Left ventricle myocardium inferior (tissue), 1 donor: ENCODE results near the gene HLTF. TPM values are rescaled to one million over a fixed set of nuclear protein-coding genes. Genes with fewer than 3 reads are reported as not detected.
"Not testable (repeated sequence)": the region's sequence is repeated elsewhere in the genome, so short reads cannot be mapped to it uniquely, and the experiment has no call there.

Source experiments
- DNase-seq: peaks from one replicate; pipeline ENCODE4 v3.0.0-alpha.2; 2020
- H3K27ac ChIP-seq: fragments of 200-600 bp; replicated peaks from 2 replicates; pipeline ENCODE4 v1.8.0; 2021
- H3K27me3 ChIP-seq: fragments of 200-600 bp; 2 replicates; pipeline ENCODE4 v1.8.0; 2021; ENCODE audit warnings: low read depth
- H3K36me3 ChIP-seq: fragments of 200-600 bp; 2 replicates; pipeline ENCODE4 v1.8.0; 2021
- H3K4me1 ChIP-seq: fragments of 200-600 bp; 2 replicates; pipeline ENCODE4 v1.8.0; 2021
- H3K4me3 ChIP-seq: fragments of 200-600 bp; 2 replicates; pipeline ENCODE4 v1.8.0; 2021; ENCODE audit warnings: mild to moderate bottlenecking, moderate library complexity
- H3K9me3 ChIP-seq: fragments of 200-600 bp; replicated peaks from 2 replicates; pipeline ENCODE4 v1.8.0; 2021
- intact Hi-C: fragments of 100-400 bp; cut with micrococcal nuclease; formaldehyde crosslinking; loops from one replicate; pipeline ENCODE4 v1.11.0; 2022
- total RNA-seq: library from RNA; stranded (reverse); fragmentation: NEBNext Ultra II Directional; extraction: Animal tissue kit (Norgen Biotek cat#: 25700); gene quantifications from one replicate; pipeline ENCODE4 v1.2.1, GENCODE V29; 2021
- TF ChIP-seq, protein P1 (sequence below): fragments of 200-600 bp; IDR thresholded peaks from 2 replicates; pipeline ENCODE4 v1.8.0; 2021; ENCODE audit warnings: antibody characterized with exemption, mild to moderate bottlenecking, borderline replicate concordance
- donor health status: DM: no; HTN: yes; CAD: no; lungs with severe emphysema.

The HLTF gene
- total RNA-seq, 1 donor from 2014 or later = 27.4 TPM

DNA sequence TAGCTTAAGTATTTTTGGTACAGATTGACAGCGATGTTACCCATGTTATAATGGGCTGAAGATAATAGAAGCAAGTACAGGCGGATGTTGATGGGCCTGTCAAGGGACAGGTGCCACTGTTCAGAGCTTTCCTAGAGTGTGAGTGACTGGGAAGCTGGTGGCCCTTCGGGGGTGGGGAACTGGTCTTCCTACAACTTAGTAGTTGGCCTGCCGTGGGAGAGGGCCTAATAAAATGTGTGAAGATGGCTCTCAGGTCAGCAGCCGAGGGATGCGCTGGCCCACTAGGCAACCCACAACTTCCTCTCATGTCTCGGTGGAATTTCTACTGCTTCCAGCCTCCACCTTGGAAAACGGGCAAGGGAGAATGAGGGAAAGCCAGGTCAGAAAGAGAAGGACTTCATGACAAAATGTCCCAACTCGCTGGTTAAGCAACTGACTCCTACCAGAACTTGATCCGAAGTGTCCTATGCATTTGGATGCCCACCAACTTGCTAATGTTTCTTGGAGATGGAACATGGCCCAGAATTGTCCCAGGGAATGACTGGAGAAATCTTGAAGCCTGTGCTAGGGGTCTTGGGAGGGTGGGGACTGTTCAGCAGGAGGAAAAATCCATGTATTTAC, 93.6 kb downstream of the HLTF start:
- Histone ChIP-seq H3K4me1 (peaks cover 57% of the 10 kb centered on the region), H3K9me3 (no peaks in the 10 kb centered on the region), H3K4me3 (peak overlapping the region; percentile 80), H3K36me3 (peaks cover 39% of the 10 kb centered on the region), H3K27ac (peak overlapping the region; percentile 94), H3K27me3 (no peaks in the 10 kb centered on the region)
- no peak for DNase-seq
- intact Hi-C loops = no loop called here
- TF ChIP-seq, protein P1, sequence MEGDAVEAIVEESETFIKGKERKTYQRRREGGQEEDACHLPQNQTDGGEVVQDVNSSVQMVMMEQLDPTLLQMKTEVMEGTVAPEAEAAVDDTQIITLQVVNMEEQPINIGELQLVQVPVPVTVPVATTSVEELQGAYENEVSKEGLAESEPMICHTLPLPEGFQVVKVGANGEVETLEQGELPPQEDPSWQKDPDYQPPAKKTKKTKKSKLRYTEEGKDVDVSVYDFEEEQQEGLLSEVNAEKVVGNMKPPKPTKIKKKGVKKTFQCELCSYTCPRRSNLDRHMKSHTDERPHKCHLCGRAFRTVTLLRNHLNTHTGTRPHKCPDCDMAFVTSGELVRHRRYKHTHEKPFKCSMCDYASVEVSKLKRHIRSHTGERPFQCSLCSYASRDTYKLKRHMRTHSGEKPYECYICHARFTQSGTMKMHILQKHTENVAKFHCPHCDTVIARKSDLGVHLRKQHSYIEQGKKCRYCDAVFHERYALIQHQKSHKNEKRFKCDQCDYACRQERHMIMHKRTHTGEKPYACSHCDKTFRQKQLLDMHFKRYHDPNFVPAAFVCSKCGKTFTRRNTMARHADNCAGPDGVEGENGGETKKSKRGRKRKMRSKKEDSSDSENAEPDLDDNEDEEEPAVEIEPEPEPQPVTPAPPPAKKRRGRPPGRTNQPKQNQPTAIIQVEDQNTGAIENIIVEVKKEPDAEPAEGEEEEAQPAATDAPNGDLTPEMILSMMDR = no peak

DNA sequence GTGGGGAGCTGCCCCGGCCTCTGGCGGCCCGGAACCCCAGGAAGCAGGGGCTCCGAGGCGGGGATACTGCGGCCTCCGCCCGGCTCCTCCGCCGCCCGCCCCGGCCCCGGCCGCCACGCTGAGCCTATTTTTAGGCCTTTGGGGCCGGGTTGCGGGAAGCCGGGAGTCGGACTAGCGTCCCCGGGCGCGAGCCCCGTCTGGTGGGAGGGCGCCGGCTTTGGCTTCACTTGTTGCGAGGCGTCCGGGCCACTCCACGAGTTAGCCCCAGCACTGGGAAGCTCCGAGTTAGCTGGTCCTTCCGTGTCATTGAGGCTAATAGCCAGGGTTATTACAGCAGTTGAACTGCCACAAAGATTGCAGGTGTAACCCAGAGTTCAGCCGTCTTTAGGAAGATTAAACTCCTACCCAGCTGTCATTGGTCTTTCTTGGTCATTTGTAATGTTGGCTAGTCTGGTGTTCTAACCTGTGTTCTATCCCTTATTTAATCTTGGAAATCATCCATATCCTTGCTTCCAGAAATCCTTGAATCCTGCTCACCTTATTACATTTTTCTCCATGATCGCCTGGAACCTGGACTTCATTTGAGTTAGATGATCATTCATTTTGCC, 94.2 kb downstream of the HLTF start:
- Histone ChIP-seq H3K27ac (peak overlapping the region; percentile 94), H3K27me3 (no peaks in the 10 kb centered on the region), H3K4me3 (peak overlapping the region; percentile 80), H3K36me3 (peaks cover 33% of the 10 kb centered on the region), H3K4me1 (peaks cover 51% of the 10 kb centered on the region), H3K9me3 (no peaks in the 10 kb centered on the region)
- DNase-seq = peak; percentile 57
- TF ChIP-seq, protein P1 = no peak
- intact Hi-C loops = no loop called here

DNA sequence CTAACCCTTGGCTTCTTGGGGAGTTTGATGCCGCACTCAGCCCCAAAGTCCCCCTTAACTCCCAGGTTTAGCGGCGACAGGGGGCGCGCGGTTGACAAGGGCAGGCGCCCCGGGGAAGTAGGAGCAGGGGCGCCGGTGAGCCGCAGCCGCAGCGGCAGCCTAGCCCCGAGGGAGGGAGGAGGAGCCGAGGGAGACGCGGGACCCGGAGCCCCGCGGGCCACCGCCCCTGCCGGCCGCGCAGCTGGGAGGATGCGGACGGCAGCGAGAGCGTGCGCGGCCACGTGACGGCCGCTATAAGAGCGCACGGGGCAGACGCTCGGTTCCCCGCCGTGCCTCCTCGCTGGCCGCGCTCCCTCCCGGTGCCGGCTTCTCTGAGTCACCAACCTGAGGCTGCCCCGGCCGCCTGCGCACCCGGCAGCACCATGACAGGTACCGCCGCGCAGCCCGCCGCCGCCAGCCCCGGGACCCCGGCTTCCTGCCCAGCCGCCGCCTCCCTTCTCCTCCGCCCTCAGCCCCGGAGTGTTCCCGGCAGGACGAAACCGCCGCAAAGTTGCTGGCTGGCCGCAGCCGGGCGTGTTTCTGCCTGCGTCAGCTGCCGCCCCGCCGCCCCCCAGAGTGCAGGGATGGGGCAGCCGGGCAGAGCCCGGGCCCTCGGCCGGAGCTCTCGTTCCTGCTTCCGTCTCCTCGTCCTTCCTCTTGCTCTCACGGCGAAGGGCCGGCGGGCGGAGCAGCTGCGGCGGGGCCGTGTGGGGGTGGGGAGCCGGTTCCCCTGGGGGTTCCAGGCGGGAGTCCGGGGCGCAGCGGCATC, 94.9 kb downstream of the HLTF start, which contains the start of gene GYG1:
TSS of gene GYG1 (plus strand) at position 322 of the 808 bp plus-strand sequence. CDS start at position 423, 101 bp downstream.
- TF ChIP-seq, protein P1 = peak; percentile 49
- Histone ChIP-seq H3K36me3 (peaks cover 26% of the 10 kb centered on the region), H3K4me1 (peaks cover 44% of the 10 kb centered on the region), H3K27me3 (no peaks in the 10 kb centered on the region), H3K27ac (peak within 1 kb of the TSS; percentile 94), H3K4me3 (peak within 1 kb of the TSS; percentile 80), H3K9me3 (no peaks in the 10 kb centered on the region)
- intact Hi-C loops = no loop called here
- peak; percentile 85 for DNase-seq

DNA sequence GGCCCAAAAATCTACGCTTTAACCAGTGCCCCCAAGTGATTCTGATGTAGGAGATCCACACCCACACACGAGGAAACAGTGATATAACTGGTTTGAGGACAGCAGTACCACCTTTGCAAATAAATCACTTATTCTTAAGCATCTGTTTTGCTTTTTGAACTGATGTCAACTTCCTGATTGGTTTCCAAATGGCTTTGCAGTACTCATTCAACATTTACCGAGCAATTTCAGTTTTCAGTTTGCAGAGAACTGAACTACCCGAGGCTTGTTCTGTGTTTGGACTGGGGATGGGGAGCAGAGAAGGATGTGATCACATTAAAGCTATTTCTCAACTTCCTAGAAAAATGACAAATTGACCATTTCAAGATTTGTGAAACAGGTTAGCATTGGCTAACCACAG, 96.1 kb downstream of the HLTF start:
- Histone ChIP-seq H3K36me3 (peaks cover 14% of the 10 kb centered on the region), H3K27ac (peak overlapping the region; percentile 94), H3K4me1 (peaks cover 44% of the 10 kb centered on the region), H3K9me3 (no peaks in the 10 kb centered on the region), H3K27me3 (no peaks in the 10 kb centered on the region), H3K4me3 (peak overlapping the region; percentile 80)
- TF ChIP-seq, protein P1 = no peak
- DNase-seq = no peak
- intact Hi-C loops = no loop called here

DNA sequence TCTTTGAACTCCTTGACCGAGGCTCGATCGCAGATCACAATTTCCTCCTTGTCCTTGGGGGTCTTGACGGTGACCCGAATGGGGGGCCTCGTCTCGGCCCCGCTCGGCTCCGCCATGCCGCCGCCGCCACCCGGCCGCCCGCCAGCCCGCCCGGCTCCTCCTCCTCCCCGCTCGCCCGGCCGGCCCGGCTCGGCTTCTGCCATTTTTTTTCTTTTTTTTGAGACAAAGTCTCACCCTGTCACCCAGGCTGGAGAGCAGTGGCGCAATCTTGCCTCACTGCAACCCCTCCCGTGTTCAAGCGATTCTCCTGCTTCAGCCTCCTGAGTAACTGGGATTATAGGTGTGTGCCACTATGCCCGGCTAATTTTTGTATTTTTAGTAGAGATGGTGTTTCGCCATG, 98.8 kb downstream of the HLTF start:
- H3K27ac ChIP-seq, DNase-seq: not testable (repeated sequence)

More for the DNA sequence above, 98.8 kb downstream of the HLTF start:
- H3K4me3 ChIP-seq, intact Hi-C loops, H3K9me3 ChIP-seq, H3K27me3 ChIP-seq, H3K36me3 ChIP-seq: not testable (repeated sequence)
- H3K4me1 ChIP-seq = peaks cover 25% of the 10 kb centered on the region
